H1 (cell line): ENCODE measurements around the gene VGLL2.

Experiments used
- EP300 ChIP-seq, 2 experiments: IDR thresholded peaks; 1 replicate in 1 of 2; 2 replicates in 1 of 2; pipeline ENCODE4 v1.6.1; 2011 to 2012; ENCODE audit warnings: low read depth in 2 of 2, low read length in 2 of 2, mild to moderate bottlenecking in 2 of 2, borderline replicate concordance in 1 of 2, inconsistent platforms in 1 of 2, moderate library complexity in 1 of 2
- EZH2 ChIP-seq: fragments of 200-600 bp; sonication (generic); IDR thresholded peaks from 2 replicates; pipeline ENCODE4 v1.7.1; 2012; ENCODE audit warnings: low read depth, mild to moderate bottlenecking, moderate library complexity, low read length, inconsistent platforms; ENCODE audit not compliant: severe bottlenecking
- JUN ChIP-seq: IDR thresholded peaks from 2 replicates; pipeline ENCODE4 v1.6.1; 2011; ENCODE audit warnings: low read depth, mild to moderate bottlenecking, improper control_type of control experiment, low read length
- KDM5A ChIP-seq: fragments of 200-600 bp; IDR thresholded peaks from 2 replicates; pipeline ENCODE4 v1.7.1; 2012; ENCODE audit warnings: mild to moderate bottlenecking, low read length, inconsistent platforms, mixed read lengths
- POLR2A ChIP-seq, 2 experiments: IDR thresholded peaks; 1 replicate in 1 of 2; 2 replicates in 1 of 2; pipeline ENCODE4 v1.6.1; 2011; ENCODE audit warnings: low read depth in 2 of 2, low read length in 2 of 2, mild to moderate bottlenecking in 2 of 2; ENCODE audit errors: control extremely low read depth in 1 of 2
- RAD21 ChIP-seq, 2 experiments: IDR thresholded peaks in 1 of 2; conservative IDR thresholded peaks in 1 of 2; 2 replicates each; pipeline ENCODE4 v1.6.1; 2011; ENCODE audit warnings: low read depth in 2 of 2, low read length in 2 of 2, improper control_type of control experiment in 1 of 2, inconsistent platforms in 1 of 2, mild to moderate bottlenecking in 1 of 2, moderate library complexity in 1 of 2
- TF ChIP-seq, protein P1 (sequence below): IDR thresholded peaks from 2 replicates; pipeline ENCODE4 v1.6.1; 2012; ENCODE audit warnings: low read length, inconsistent platforms

GRCh38 chr6:117262799-117263198 is 2.6 kb upstream of the VGLL2 start:
- TF ChIP-seq EZH2 = no peak
- TF ChIP-seq RAD21 (IDR thresholded peaks at IDR 0.05 in 1 of 2, conservative IDR thresholded peaks at IDR 0.05 in 1 of 2; ENCODE audit: low read depth in 2 of 2, low read length in 2 of 2) = no peak
- TF ChIP-seq JUN = no peak
- TF ChIP-seq, protein P1, sequence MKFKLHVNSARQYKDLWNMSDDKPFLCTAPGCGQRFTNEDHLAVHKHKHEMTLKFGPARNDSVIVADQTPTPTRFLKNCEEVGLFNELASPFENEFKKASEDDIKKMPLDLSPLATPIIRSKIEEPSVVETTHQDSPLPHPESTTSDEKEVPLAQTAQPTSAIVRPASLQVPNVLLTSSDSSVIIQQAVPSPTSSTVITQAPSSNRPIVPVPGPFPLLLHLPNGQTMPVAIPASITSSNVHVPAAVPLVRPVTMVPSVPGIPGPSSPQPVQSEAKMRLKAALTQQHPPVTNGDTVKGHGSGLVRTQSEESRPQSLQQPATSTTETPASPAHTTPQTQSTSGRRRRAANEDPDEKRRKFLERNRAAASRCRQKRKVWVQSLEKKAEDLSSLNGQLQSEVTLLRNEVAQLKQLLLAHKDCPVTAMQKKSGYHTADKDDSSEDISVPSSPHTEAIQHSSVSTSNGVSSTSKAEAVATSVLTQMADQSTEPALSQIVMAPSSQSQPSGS = no peak
- no peak for TF ChIP-seq KDM5A
- no peak for TF ChIP-seq POLR2A (IDR thresholded peaks at IDR 0.05; ENCODE audit: control extremely low read depth in 1 of 2, low read depth in 2 of 2, low read length in 2 of 2)
- TF ChIP-seq EP300 (IDR thresholded peaks at IDR 0.05; ENCODE audit: borderline replicate concordance in 1 of 2, low read depth in 2 of 2, low read length in 2 of 2) = no peak
